GM23338 (cell line): ENCODE measurements around the gene MAMLD1. TPM values are rescaled to one million over a fixed set of nuclear protein-coding genes. Genes with fewer than 3 reads are reported as not detected.

Experiments used
- ATAC-seq: fragments of 200-7000 bp; cut with Tn5 transposase; 3 replicates; pipeline ENCODE4 v1.9.1; 2020
- DNase-seq: peaks from one replicate; pipeline ENCODE4 v3.0.0-alpha.2; 2015; ENCODE audit warnings: low spot score
- H2AFZ ChIP-seq: fragments of 200-600 bp; sonication (generic); 2 replicates; pipeline ENCODE4 v1.8.0; 2016; ENCODE audit warnings: antibody characterized with exemption, mild to moderate bottlenecking, moderate library complexity
- H3F3A ChIP-seq: fragments of 200-600 bp; sonication (generic); replicated peaks from 2 replicates; pipeline ENCODE4 v1.8.0; 2017; ENCODE audit warnings: antibody characterized with exemption, mixed run types, low read depth
- H3K27ac ChIP-seq: fragments of 200-600 bp; sonication (generic); 2 replicates; pipeline ENCODE4 v1.6.1; 2016; ENCODE audit warnings: low read depth
- H3K27me3 ChIP-seq: fragments of 200-600 bp; sonication (generic); 2 replicates; pipeline ENCODE4 v1.8.0; 2016; ENCODE audit warnings: mild to moderate bottlenecking, mixed run types, moderate library complexity; ENCODE audit not compliant: insufficient read depth
- H3K36me3 ChIP-seq: fragments of 200-600 bp; sonication (generic); 2 replicates; pipeline ENCODE4 v1.8.0; 2016; ENCODE audit warnings: mild to moderate bottlenecking; ENCODE audit not compliant: insufficient read depth
- H3K4me1 ChIP-seq: fragments of 200-600 bp; sonication (generic); 2 replicates; pipeline ENCODE4 v1.8.0; 2016; ENCODE audit warnings: mild to moderate bottlenecking, moderate library complexity; ENCODE audit not compliant: insufficient read depth
- H3K4me2 ChIP-seq: fragments of 200-600 bp; sonication (generic); 2 replicates; pipeline ENCODE4 v1.7.1; 2017; ENCODE audit warnings: mixed run types
- H3K4me3 ChIP-seq: fragments of 200-600 bp; sonication (generic); 2 replicates; pipeline ENCODE4 v1.6.1; 2016; ENCODE audit warnings: mixed run types
- H3K79me2 ChIP-seq: fragments of 200-600 bp; sonication (generic); replicated peaks from 2 replicates; pipeline ENCODE4 v1.8.0; 2017; ENCODE audit warnings: mild to moderate bottlenecking; ENCODE audit not compliant: insufficient read depth
- H3K9me2 ChIP-seq: fragments of 200-600 bp; sonication (generic); 2 replicates; pipeline ENCODE4 v1.8.0; 2017; ENCODE audit not compliant: insufficient read depth
- H4K20me1 ChIP-seq: fragments of 200-600 bp; sonication (generic); replicated peaks from 2 replicates; pipeline ENCODE4 v1.8.0; 2017; ENCODE audit warnings: mild to moderate bottlenecking; ENCODE audit not compliant: insufficient read depth
- H3K27ac Mint-ChIP-seq: 2 replicates; pipeline ENCODE4 v1.8.0; 2020; ENCODE audit warnings: inconsistent platforms, mild to moderate bottlenecking, moderate library complexity, mixed read lengths
- H3K27me3 Mint-ChIP-seq: 3 replicates; pipeline ENCODE4 v1.8.0; 2022; ENCODE audit warnings: low read depth, mild to moderate bottlenecking, moderate library complexity, mixed read lengths, inconsistent platforms; ENCODE audit not compliant: insufficient read depth, poor library complexity
- H3K36me3 Mint-ChIP-seq: 3 replicates; pipeline ENCODE4 v1.8.0; 2021; ENCODE audit warnings: low read depth, mild to moderate bottlenecking, inconsistent platforms, moderate library complexity, mixed read lengths
- H3K4me1 Mint-ChIP-seq: 3 replicates; pipeline ENCODE4 v1.8.0; 2020; ENCODE audit warnings: mild to moderate bottlenecking, inconsistent platforms, mixed read lengths
- H3K4me3 Mint-ChIP-seq: 3 replicates; pipeline ENCODE4 v1.8.0; 2021; ENCODE audit warnings: moderate library complexity, mild to moderate bottlenecking, inconsistent platforms, mixed read lengths
- H3K9me3 Mint-ChIP-seq: 3 replicates; pipeline ENCODE4 v1.8.0; 2020; ENCODE audit warnings: moderate library complexity, mild to moderate bottlenecking, inconsistent platforms, mixed read lengths
- CTCF ChIP-seq, 2 experiments: fragments of 200-600 bp in 1 of 2; sonication (generic) in 1 of 2; conservative IDR thresholded peaks; 2 replicates each; pipeline versions ENCODE4 v1.5.1 to v1.6.1; 2016 to 2017; ENCODE audit warnings: antibody characterized with exemption in 2 of 2, low read depth in 2 of 2, mild to moderate bottlenecking in 2 of 2, moderate library complexity in 1 of 2
- EZH2 ChIP-seq: fragments of 200-600 bp; sonication (generic); IDR thresholded peaks from one replicate; pipeline ENCODE4 v1.8.0; 2017; ENCODE audit warnings: antibody characterized with exemption, mild to moderate bottlenecking, low read depth; ENCODE audit not compliant: unreplicated experiment
- JUNB ChIP-seq: IDR thresholded peaks from one replicate; pipeline ENCODE4 v1.6.1; 2016; ENCODE audit warnings: antibody characterized with exemption; ENCODE audit not compliant: unreplicated experiment
- POLR2AphosphoS5 ChIP-seq: IDR thresholded peaks from 2 replicates; pipeline ENCODE4 v1.6.1; 2016; ENCODE audit warnings: antibody characterized with exemption, low read depth
- STAT1 ChIP-seq: IDR thresholded peaks from one replicate; pipeline ENCODE4 v1.6.1; 2016; ENCODE audit warnings: antibody characterized with exemption; ENCODE audit not compliant: unreplicated experiment
- ZNF114 ChIP-seq: fragments of 250-450 bp; sonication (Bioruptor Pico); IDR thresholded peaks from 2 replicates; pipeline ENCODE4 v1.5.0; 2020; ENCODE audit warnings: mild to moderate bottlenecking, moderate library complexity
- ZNF331 ChIP-seq: fragments of 250-450 bp; sonication (Bioruptor Pico); IDR thresholded peaks from 2 replicates; pipeline ENCODE4 v1.5.0; 2020; ENCODE audit warnings: low read depth, mild to moderate bottlenecking, moderate library complexity
- polyA plus RNA-seq: library from polyadenylated mRNA; unstranded; fragments of >200 nt; fragmentation: Nextera tagmentation; extraction: Ambion mirVana; gene quantifications from 2 replicates; pipeline ENCODE4 v1.2.1, GENCODE V29; 2016
- total RNA-seq: library from RNA; depleted of rRNA; stranded (reverse); fragments of >200 nt; shearing (Covaris generic); gene quantifications from 2 replicates; pipeline ENCODE4 v1.2.3, GENCODE V29; 2014
- TF ChIP-seq, protein P1 (sequence below): IDR thresholded peaks from 2 replicates; pipeline ENCODE4 v1.6.1; 2016; ENCODE audit warnings: antibody characterized with exemption
- TF ChIP-seq, protein P2 (sequence below): fragments of 250-450 bp; sonication (Bioruptor Pico); IDR thresholded peaks from 2 replicates; pipeline ENCODE4 v1.5.0; 2020; ENCODE audit warnings: mild to moderate bottlenecking, moderate library complexity

The MAMLD1 gene
- total and polyA plus RNA-seq, 2 experiments from 2014 or later = 0.13 to 0.21 TPM

DNA sequence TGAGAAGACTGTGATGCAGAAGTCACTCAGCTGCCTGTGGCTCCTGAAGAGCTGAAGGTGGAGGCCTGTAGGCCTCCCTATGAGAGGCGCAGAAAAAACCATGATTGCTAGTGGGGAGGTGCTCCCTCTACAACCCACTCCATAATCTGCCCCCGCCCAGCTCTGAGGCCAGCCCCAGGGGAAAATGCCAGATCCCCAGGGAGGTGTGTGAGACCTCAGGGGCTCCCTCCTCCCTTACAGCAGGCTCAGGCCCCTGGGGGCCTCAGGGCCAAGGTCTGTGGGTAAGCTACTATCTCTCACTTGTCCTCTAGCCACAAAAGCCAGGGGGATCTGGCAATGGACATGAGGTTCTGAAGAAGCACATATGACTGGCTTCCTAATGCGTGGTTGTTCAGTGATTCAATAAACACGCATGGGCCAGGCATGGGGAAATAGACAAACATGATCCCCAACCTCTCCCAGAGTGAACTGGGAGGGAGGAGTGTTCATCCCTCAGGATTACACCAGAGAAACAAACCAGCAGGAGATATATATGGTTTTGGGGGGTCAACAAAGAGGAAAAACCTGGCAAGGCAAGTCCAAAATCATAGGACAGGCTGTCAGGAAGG, 154.3 kb downstream of the MAMLD1 start:
- Mint-ChIP-seq H3K4me3 (no peak overlapping the region), H3K9me3 (no peaks in the 10 kb centered on the region; the same call in 2 of the 3 replicates), H3K4me1 (peaks cover 16% of the 10 kb centered on the region), H3K36me3 (no peaks in the 10 kb centered on the region), H3K27me3 (peaks cover 3% of the 10 kb centered on the region), H3K27ac (no peak overlapping the region)
- Histone ChIP-seq H3F3A (no peaks in the 10 kb centered on the region), H4K20me1 (no peaks in the 10 kb centered on the region), H3K79me2 (no peaks in the 10 kb centered on the region), H3K27ac (no peak overlapping the region), H3K4me3 (no peak overlapping the region), H2AFZ (no peak overlapping the region), H3K36me3 (no peaks in the 10 kb centered on the region), H3K27me3 (no peaks in the 10 kb centered on the region), H3K4me2 (no peak overlapping the region), H3K4me1 (no peaks in the 10 kb centered on the region), H3K9me2 (no peaks in the 10 kb centered on the region)
- TF ChIP-seq EZH2 = no peak
- TF ChIP-seq CTCF (conservative IDR thresholded peaks at IDR 0.05; ENCODE audit: low read depth in 2 of 2) = no peak
- TF ChIP-seq POLR2AphosphoS5 = no peak
- TF ChIP-seq STAT1 = no peak
- TF ChIP-seq, protein P1, sequence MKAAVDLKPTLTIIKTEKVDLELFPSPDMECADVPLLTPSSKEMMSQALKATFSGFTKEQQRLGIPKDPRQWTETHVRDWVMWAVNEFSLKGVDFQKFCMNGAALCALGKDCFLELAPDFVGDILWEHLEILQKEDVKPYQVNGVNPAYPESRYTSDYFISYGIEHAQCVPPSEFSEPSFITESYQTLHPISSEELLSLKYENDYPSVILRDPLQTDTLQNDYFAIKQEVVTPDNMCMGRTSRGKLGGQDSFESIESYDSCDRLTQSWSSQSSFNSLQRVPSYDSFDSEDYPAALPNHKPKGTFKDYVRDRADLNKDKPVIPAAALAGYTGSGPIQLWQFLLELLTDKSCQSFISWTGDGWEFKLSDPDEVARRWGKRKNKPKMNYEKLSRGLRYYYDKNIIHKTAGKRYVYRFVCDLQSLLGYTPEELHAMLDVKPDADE = no peak
- TF ChIP-seq JUNB = no peak
- no peak for TF ChIP-seq ZNF331 (CRISPR knock-in tag)
- TF ChIP-seq, protein P2, sequence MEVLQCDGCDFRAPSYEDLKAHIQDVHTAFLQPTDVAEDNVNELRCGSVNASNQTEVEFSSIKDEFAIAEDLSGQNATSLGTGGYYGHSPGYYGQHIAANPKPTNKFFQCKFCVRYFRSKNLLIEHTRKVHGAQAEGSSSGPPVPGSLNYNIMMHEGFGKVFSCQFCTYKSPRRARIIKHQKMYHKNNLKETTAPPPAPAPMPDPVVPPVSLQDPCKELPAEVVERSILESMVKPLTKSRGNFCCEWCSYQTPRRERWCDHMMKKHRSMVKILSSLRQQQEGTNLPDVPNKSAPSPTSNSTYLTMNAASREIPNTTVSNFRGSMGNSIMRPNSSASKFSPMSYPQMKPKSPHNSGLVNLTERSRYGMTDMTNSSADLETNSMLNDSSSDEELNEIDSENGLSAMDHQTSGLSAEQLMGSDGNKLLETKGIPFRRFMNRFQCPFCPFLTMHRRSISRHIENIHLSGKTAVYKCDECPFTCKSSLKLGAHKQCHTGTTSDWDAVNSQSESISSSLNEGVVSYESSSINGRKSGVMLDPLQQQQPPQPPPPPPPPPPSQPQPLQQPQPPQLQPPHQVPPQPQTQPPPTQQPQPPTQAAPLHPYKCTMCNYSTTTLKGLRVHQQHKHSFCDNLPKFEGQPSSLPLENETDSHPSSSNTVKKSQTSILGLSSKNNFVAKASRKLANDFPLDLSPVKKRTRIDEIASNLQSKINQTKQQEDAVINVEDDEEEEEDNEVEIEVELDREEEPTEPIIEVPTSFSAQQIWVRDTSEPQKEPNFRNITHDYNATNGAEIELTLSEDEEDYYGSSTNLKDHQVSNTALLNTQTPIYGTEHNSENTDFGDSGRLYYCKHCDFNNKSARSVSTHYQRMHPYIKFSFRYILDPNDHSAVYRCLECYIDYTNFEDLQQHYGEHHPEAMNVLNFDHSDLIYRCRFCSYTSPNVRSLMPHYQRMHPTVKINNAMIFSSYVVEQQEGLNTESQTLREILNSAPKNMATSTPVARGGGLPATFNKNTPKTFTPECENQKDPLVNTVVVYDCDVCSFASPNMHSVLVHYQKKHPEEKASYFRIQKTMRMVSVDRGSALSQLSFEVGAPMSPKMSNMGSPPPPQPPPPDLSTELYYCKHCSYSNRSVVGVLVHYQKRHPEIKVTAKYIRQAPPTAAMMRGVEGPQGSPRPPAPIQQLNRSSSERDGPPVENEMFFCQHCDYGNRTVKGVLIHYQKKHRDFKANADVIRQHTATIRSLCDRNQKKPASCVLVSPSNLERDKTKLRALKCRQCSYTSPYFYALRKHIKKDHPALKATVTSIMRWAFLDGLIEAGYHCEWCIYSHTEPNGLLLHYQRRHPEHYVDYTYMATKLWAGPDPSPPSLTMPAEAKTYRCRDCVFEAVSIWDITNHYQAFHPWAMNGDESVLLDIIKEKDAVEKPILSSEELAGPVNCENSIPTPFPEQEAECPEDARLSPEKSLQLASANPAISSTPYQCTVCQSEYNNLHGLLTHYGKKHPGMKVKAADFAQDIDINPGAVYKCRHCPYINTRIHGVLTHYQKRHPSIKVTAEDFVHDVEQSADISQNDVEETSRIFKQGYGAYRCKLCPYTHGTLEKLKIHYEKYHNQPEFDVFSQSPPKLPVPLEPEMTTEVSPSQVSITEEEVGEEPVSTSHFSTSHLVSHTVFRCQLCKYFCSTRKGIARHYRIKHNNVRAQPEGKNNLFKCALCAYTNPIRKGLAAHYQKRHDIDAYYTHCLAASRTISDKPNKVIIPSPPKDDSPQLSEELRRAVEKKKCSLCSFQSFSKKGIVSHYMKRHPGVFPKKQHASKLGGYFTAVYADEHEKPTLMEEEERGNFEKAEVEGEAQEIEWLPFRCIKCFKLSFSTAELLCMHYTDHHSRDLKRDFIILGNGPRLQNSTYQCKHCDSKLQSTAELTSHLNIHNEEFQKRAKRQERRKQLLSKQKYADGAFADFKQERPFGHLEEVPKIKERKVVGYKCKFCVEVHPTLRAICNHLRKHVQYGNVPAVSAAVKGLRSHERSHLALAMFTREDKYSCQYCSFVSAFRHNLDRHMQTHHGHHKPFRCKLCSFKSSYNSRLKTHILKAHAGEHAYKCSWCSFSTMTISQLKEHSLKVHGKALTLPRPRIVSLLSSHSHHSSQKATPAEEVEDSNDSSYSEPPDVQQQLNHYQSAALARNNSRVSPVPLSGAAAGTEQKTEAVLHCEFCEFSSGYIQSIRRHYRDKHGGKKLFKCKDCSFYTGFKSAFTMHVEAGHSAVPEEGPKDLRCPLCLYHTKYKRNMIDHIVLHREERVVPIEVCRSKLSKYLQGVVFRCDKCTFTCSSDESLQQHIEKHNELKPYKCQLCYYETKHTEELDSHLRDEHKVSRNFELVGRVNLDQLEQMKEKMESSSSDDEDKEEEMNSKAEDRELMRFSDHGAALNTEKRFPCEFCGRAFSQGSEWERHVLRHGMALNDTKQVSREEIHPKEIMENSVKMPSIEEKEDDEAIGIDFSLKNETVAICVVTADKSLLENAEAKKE = no peak
- no peak for TF ChIP-seq ZNF114 (CRISPR knock-in tag)
- ATAC-seq = no peak
- DNase-seq = no peak
